ENCODE data around the gene EFS.
A peak's percentile ranks its signal among the peaks of the same experiment; 100 is the strongest.

The EFS gene

GRCh38 chr14:23319746-23320583 lies 45.0 kb downstream of the EFS start:
- H3K27me3 ChIP-seq (ENCODE audit: control insufficient read depth, insufficient read depth, low read length, poor library complexity, severe bottlenecking), result no peaks in the 10 kb centered on the region
- peak overlapping the region; percentile 83 for H3K27ac ChIP-seq (ENCODE audit: insufficient read depth, low read depth, low read length, poor library complexity, severe bottlenecking)
- H3K9me3 ChIP-seq (ENCODE audit: control insufficient read depth, low read length), result no peaks in the 10 kb centered on the region
- 95 to 96% methylated on average over 17 of the region's 17 CpGs for WGBS, 2 experiments
- H3K4me3 ChIP-seq (ENCODE audit: insufficient read depth, low read depth, low read length), result peak overlapping the region; percentile 40
- H3K36me3 ChIP-seq (ENCODE audit: control insufficient read depth, insufficient read depth, low read length), result peaks cover 19% of the 10 kb centered on the region
- H3K4me1 ChIP-seq (ENCODE audit: control insufficient read depth, insufficient read depth, low read length), result peaks cover 9% of the 10 kb centered on the region

GRCh38 chr14:23316300-23316699 lies 48.7 kb downstream of the EFS start:
- H3K4me3 ChIP-seq (ENCODE audit: insufficient read depth, low read depth, low read length), result no peak overlapping the region
- 89 to 95% methylated on average over 4 of the region's 5 CpGs for WGBS, 2 experiments
- no peak overlapping the region for H3K27ac ChIP-seq (ENCODE audit: insufficient read depth, low read depth, low read length, poor library complexity, severe bottlenecking)
- no peaks in the 10 kb centered on the region for H3K9me3 ChIP-seq (ENCODE audit: control insufficient read depth, low read length)
- H3K36me3 ChIP-seq (ENCODE audit: control insufficient read depth, insufficient read depth, low read length), result no peaks in the 10 kb centered on the region
- H3K27me3 ChIP-seq (ENCODE audit: control insufficient read depth, insufficient read depth, low read length, poor library complexity, severe bottlenecking), result no peaks in the 10 kb centered on the region
- peaks cover 5% of the 10 kb centered on the region for H3K4me1 ChIP-seq (ENCODE audit: control insufficient read depth, insufficient read depth, low read length)

- H3K27me3 ChIP-seq (ENCODE audit: control insufficient read depth, insufficient read depth, low read length, poor library complexity, severe bottlenecking), result no peaks in the 10 kb centered on the region
- peaks cover 18% of the 10 kb centered on the region for H3K4me1 ChIP-seq (ENCODE audit: control insufficient read depth, insufficient read depth, low read length)
- no peak overlapping the region for H3K27ac ChIP-seq (ENCODE audit: insufficient read depth, low read depth, low read length, poor library complexity, severe bottlenecking)
- WGBS, 2 experiments, result 89 to 100% methylated on average over 1 of the region's 1 CpG
- H3K4me3 ChIP-seq (ENCODE audit: insufficient read depth, low read depth, low read length), result no peak overlapping the region
- H3K9me3 ChIP-seq (ENCODE audit: control insufficient read depth, low read length), result no peaks in the 10 kb centered on the region
- H3K36me3 ChIP-seq (ENCODE audit: control insufficient read depth, insufficient read depth, low read length), result peaks cover 4% of the 10 kb centered on the region
These were observed 54.4 kb downstream of the EFS start for GRCh38 chr14:23310546-23310945.

- 95% methylated on average over 17 of the region's 17 CpGs for WGBS, 2 experiments
- H3K4me3 ChIP-seq (ENCODE audit: insufficient read depth, low read depth, low read length), result no peak overlapping the region
- H3K36me3 ChIP-seq (ENCODE audit: control insufficient read depth, insufficient read depth, low read length), result peaks cover 4% of the 10 kb centered on the region
These were observed 56.1 kb downstream of the EFS start for GRCh38 chr14:23308721-23309445.

GRCh38 chr14:23307687-23308644 lies 57.0 kb downstream of the EFS start:
- Histone ChIP-seq H3K4me3 (ENCODE audit: insufficient read depth, low read depth, low read length) (peak overlapping the region; percentile 61), H3K36me3 (ENCODE audit: control insufficient read depth, insufficient read depth, low read length) (peaks cover 4% of the 10 kb centered on the region)
- 93% methylated on average over 22 of the region's 22 CpGs for WGBS, 2 experiments

More at GRCh38 chr14:23308721-23309445, 56.1 kb downstream of the EFS start:
- Histone ChIP-seq H3K4me1 (ENCODE audit: control insufficient read depth, insufficient read depth, low read length) (peaks cover 18% of the 10 kb centered on the region), H3K27ac (ENCODE audit: insufficient read depth, low read depth, low read length, poor library complexity, severe bottlenecking) (no peak overlapping the region), H3K9me3 (ENCODE audit: control insufficient read depth, low read length) (no peaks in the 10 kb centered on the region), H3K27me3 (ENCODE audit: control insufficient read depth, insufficient read depth, low read length, poor library complexity, severe bottlenecking) (peaks cover 5% of the 10 kb centered on the region)

GRCh38 chr14:23307146-23307530 lies 57.8 kb downstream of the EFS start:
- Histone ChIP-seq H3K27ac (ENCODE audit: insufficient read depth, low read depth, low read length, poor library complexity, severe bottlenecking) (peak overlapping the region; percentile 73), H3K9me3 (ENCODE audit: control insufficient read depth, low read length) (no peaks in the 10 kb centered on the region), H3K27me3 (ENCODE audit: control insufficient read depth, insufficient read depth, low read length, poor library complexity, severe bottlenecking) (peaks cover 15% of the 10 kb centered on the region), H3K36me3 (ENCODE audit: control insufficient read depth, insufficient read depth, low read length) (peaks cover 4% of the 10 kb centered on the region), H3K4me3 (ENCODE audit: insufficient read depth, low read depth, low read length) (peak overlapping the region; percentile 61), H3K4me1 (ENCODE audit: control insufficient read depth, insufficient read depth, low read length) (peaks cover 18% of the 10 kb centered on the region)
- 7 to 9% methylated on average over 3 of the region's 5 CpGs for WGBS, 2 experiments

More at GRCh38 chr14:23307687-23308644, 57.0 kb downstream of the EFS start:
- H3K9me3 ChIP-seq (ENCODE audit: control insufficient read depth, low read length), result no peaks in the 10 kb centered on the region
- peaks cover 14% of the 10 kb centered on the region for H3K27me3 ChIP-seq (ENCODE audit: control insufficient read depth, insufficient read depth, low read length, poor library complexity, severe bottlenecking)
- no peak overlapping the region for H3K27ac ChIP-seq (ENCODE audit: insufficient read depth, low read depth, low read length, poor library complexity, severe bottlenecking)
- peaks cover 18% of the 10 kb centered on the region for H3K4me1 ChIP-seq (ENCODE audit: control insufficient read depth, insufficient read depth, low read length)

GRCh38 chr14:23306412-23307145 lies 58.4 kb downstream of the EFS start, which contains the start of gene BCL2L2:
TSS of gene BCL2L2 (plus strand) at chr14:23306833. CDS start at chr14:23307768, 935 bp downstream.
- peaks cover 15% of the 10 kb centered on the region for H3K27me3 ChIP-seq (ENCODE audit: control insufficient read depth, insufficient read depth, low read length, poor library complexity, severe bottlenecking)
- 1 to 2% methylated on average over 24 of the region's 24 CpGs for WGBS, 2 experiments
- H3K36me3 ChIP-seq (ENCODE audit: control insufficient read depth, insufficient read depth, low read length), result peaks cover 4% of the 10 kb centered on the region
- peaks cover 18% of the 10 kb centered on the region for H3K4me1 ChIP-seq (ENCODE audit: control insufficient read depth, insufficient read depth, low read length)
- peak within 1 kb of the TSS; percentile 73 for H3K27ac ChIP-seq (ENCODE audit: insufficient read depth, low read depth, low read length, poor library complexity, severe bottlenecking)
- H3K4me3 ChIP-seq (ENCODE audit: insufficient read depth, low read depth, low read length), result peak within 1 kb of the TSS; percentile 61
- H3K9me3 ChIP-seq (ENCODE audit: control insufficient read depth, low read length), result no peaks in the 10 kb centered on the region
